Mucosa of descending colon (tissue), 3 donors: Measurements from ENCODE around the gene PNLIPRP1. TPM values are rescaled to one million over a fixed set of nuclear protein-coding genes. Genes with fewer than 3 reads are reported as not detected.

Experiments used
- ATAC-seq: fragments of 200-7000 bp; cut with Tn5 transposase; one replicate; pipeline ENCODE4 v1.9.1; 2020; ENCODE audit warnings: mild to moderate bottlenecking, moderate library complexity
- DNase-seq, 3 donors: peaks; one replicate each; pipeline ENCODE4 v3.0.0-alpha.2; 2020
- H3K36me3 ChIP-seq: fragments of 200-600 bp; one replicate; pipeline ENCODE4 v1.8.0; 2021; ENCODE audit warnings: low read depth, mild to moderate bottlenecking
- H3K4me1 ChIP-seq: fragments of 200-600 bp; one replicate; pipeline ENCODE4 v1.8.0; 2021; ENCODE audit warnings: low read depth, mild to moderate bottlenecking
- H3K4me3 ChIP-seq: fragments of 200-600 bp; one replicate; pipeline ENCODE4 v1.8.0; 2021; ENCODE audit warnings: mild to moderate bottlenecking
- H3K9me3 ChIP-seq: fragments of 200-600 bp; one replicate; pipeline ENCODE4 v1.8.0; 2021; ENCODE audit warnings: mild to moderate bottlenecking
- CTCF ChIP-seq: fragments of 200-600 bp; IDR thresholded peaks from one replicate; pipeline ENCODE4 v1.8.0; 2022; ENCODE audit warnings: antibody characterized with exemption, mild to moderate bottlenecking
- intact Hi-C, 2 donors: fragments of 100-400 bp; cut with DNase I in 1 of 2; cut with micrococcal nuclease in 1 of 2; formaldehyde crosslinking; loops; one replicate each; pipeline versions ENCODE4 v1.11.0 to v1.11.1; 2022; cut with DNase I, micrococcal nuclease
- total RNA-seq, 3 donors: library from RNA; stranded (reverse); fragmentation: NEBNext Ultra II Directional in 2 of 3; extraction: Animal tissue kit (Norgen Biotek cat#: 25700) in 2 of 3; gene quantifications; one replicate each; pipeline versions ENCODE4 v1.2.1 to v1.2.4, GENCODE V29; 2021 to 2023
- donor health status: DM: no; HTN: no; CAD: no; lungs with moderate emphysema.
- donor health status: DM: no; HTN: no; CAD: no.
- donor health status: DM: no; HTN: yes; CAD: no.

The PNLIPRP1 gene
- total RNA-seq, 3 donors from 2014 or later: 0.75 TPM; not detected in 2

- no peak for ATAC-seq
- DNase-seq: no peak
- no peaks in the 10 kb centered on the region for H3K4me1 ChIP-seq
- H3K4me3 ChIP-seq: no peak overlapping the region
- H3K9me3 ChIP-seq: no peaks in the 10 kb centered on the region
- TF ChIP-seq CTCF: no peak
- intact Hi-C loops: no loop called here
- no peaks in the 10 kb centered on the region for H3K36me3 ChIP-seq
These were observed 41.9 kb downstream of the PNLIPRP1 start for GRCh38 chr10:116632596-116633215.

GRCh38 chr10:116633216-116633600 is 42.4 kb downstream of the PNLIPRP1 start:
- no peaks in the 10 kb centered on the region for H3K4me1 ChIP-seq
- ATAC-seq (no peak), DNase-seq (no peak)
- no peaks in the 10 kb centered on the region for H3K36me3 ChIP-seq
- intact Hi-C loops: no loop called here
- H3K9me3 ChIP-seq: no peaks in the 10 kb centered on the region
- no peak for TF ChIP-seq CTCF
- no peak overlapping the region for H3K4me3 ChIP-seq

- no peak for TF ChIP-seq CTCF
These were observed 43.6 kb downstream of the PNLIPRP1 start for GRCh38 chr10:116634126-116634975.

DNA sequence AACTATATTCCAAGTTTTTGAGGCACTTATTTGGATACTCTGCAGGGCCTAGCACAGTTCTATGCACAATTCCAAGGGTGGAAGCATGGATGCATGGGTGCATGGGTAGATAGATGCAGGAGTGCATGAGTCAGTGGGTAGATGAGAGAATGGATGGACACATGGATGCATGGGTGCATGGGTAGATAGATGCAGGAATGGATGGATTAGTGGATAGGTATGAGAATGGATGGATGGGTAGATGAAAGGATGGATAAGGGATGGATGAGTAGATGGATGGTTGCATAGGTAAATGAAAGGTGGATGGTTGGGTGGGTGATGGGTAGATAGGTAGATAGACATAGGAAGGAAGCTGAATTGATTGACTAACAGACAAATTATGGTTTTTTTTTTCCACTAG is 45.6 kb downstream of the PNLIPRP1 start:
- no peak for ATAC-seq
- Histone ChIP-seq H3K9me3 (no peaks in the 10 kb centered on the region), H3K36me3 (no peaks in the 10 kb centered on the region), H3K4me3 (no peak overlapping the region), H3K4me1 (no peaks in the 10 kb centered on the region)
- TF ChIP-seq CTCF: no peak
- intact Hi-C loops: no loop called here
- no peak for DNase-seq

More at GRCh38 chr10:116634126-116634975, 43.6 kb downstream of the PNLIPRP1 start:
- DNase-seq (no peak), ATAC-seq (no peak)
- Histone ChIP-seq H3K36me3 (no peaks in the 10 kb centered on the region), H3K9me3 (no peaks in the 10 kb centered on the region), H3K4me3 (no peak overlapping the region), H3K4me1 (no peaks in the 10 kb centered on the region)
- intact Hi-C loops: no loop called here

DNA sequence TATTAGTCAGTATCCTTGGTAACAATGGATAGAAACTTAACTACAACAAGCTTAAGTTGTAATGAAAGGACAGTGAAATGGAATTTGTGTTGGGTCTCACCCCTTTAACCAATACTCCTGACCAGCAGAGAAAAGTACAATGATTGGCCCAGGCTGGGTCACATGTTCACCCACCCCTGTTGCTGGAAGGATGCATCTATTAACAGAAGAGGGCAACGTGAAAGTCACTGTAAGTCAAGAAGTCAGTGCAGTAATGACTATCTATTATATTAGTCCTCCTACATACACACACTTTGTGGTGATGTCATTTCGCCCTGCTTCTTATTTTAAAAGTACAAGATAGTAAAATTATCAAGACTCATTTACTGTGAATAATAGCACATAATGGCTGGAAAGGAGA is 46.2 kb downstream of the PNLIPRP1 start:
- no peak overlapping the region for H3K4me3 ChIP-seq
- DNase-seq: no peak
- H3K9me3 ChIP-seq: no peaks in the 10 kb centered on the region
- no peaks in the 10 kb centered on the region for H3K36me3 ChIP-seq
- TF ChIP-seq CTCF: no peak
- intact Hi-C loops: no loop called here
- ATAC-seq: no peak
- no peaks in the 10 kb centered on the region for H3K4me1 ChIP-seq
